ENCODE results near the gene EBF3. TPM values are rescaled to one million over a fixed set of nuclear protein-coding genes. Genes with fewer than 3 reads are reported as not detected.

The EBF3 gene
- total and polyA plus RNA-seq, 2 experiments from 2014 or later: 0.22 to 0.77 TPM

DNA sequence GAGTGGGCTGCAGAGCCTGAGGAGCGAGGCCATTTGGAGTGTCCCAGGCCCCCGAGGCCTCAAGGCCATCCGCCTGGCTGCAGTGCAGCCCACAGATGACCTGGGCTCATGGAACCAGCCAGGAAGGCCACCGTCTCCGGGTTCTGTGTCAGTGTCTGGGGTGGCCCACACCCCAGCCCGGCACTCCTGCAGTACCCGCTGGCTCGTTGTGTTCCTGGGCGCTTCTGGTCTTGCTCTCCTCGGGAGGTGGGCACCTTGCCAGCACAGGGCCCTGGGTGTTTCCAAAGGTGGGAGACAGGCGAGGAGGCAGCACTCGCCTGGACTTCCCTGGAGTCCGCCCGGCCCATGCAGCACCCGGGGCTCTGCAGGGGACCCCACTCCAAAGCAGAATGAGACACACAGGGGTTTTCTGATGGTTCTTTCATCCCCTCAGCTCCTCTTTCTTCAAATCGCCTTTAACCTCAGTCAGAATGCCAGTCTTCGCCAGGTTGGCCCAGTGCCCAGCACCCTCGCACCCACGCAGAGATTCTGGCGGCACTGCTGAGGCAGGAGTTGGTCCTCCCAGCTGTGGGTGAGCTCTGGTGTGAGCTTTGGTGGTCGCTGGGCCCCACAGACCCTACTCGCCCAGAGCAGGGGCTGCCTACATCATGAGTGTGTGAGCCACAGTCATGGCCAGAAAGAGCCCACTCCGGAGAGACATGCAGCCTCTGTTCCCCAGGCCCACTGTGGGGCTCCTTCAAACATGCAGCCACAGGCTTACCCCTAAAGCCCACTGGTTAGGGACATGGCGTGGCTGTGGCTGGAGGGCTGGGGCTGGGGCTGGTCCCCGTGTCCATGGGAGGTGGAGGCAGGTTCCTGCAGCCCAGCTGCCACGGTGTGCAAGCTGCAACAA, 155.7 kb downstream of the EBF3 start:
- Histone ChIP-seq H3K4me3 (no peak overlapping the region), H3K9me3 (ENCODE audit: low read depth) (peaks cover 9% of the 10 kb centered on the region), H3K27ac (no peak overlapping the region), H2AFZ (no peak overlapping the region), H3K27me3 (no peaks in the 10 kb centered on the region), H3K9me2 (replicated peaks; ENCODE audit: insufficient read depth) (no peaks in the 10 kb centered on the region), H3K79me2 (no peaks in the 10 kb centered on the region), H3K36me3 (replicated peaks; ENCODE audit: insufficient read depth, low read depth) (no peaks in the 10 kb centered on the region), H3K4me2 (no peak overlapping the region), H4K20me1 (ENCODE audit: insufficient read depth, poor library complexity, severe bottlenecking) (no peaks in the 10 kb centered on the region), H3K4me1 (ENCODE audit: insufficient read depth) (no peaks in the 10 kb centered on the region)
- no peak for TF ChIP-seq EZH2 (IDR thresholded peaks at IDR 0.05; ENCODE audit: borderline replicate concordance)
- TF ChIP-seq EZH2phosphoT487 (IDR thresholded peaks at IDR 0.05; ENCODE audit: low read depth, severe bottlenecking, unreplicated experiment): no peak
- TF ChIP-seq, protein P1, sequence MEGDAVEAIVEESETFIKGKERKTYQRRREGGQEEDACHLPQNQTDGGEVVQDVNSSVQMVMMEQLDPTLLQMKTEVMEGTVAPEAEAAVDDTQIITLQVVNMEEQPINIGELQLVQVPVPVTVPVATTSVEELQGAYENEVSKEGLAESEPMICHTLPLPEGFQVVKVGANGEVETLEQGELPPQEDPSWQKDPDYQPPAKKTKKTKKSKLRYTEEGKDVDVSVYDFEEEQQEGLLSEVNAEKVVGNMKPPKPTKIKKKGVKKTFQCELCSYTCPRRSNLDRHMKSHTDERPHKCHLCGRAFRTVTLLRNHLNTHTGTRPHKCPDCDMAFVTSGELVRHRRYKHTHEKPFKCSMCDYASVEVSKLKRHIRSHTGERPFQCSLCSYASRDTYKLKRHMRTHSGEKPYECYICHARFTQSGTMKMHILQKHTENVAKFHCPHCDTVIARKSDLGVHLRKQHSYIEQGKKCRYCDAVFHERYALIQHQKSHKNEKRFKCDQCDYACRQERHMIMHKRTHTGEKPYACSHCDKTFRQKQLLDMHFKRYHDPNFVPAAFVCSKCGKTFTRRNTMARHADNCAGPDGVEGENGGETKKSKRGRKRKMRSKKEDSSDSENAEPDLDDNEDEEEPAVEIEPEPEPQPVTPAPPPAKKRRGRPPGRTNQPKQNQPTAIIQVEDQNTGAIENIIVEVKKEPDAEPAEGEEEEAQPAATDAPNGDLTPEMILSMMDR (IDR thresholded peaks at IDR 0.05; ENCODE audit: poor library complexity): no peak
- WGBS (ENCODE audit: low lambda C conversion rate, missing lambda C conversion rate): 95% methylated on average over 26 of the region's 26 CpGs
- no peak for DNase-seq (ENCODE audit: low spot score)

- WGBS (ENCODE audit: low lambda C conversion rate, missing lambda C conversion rate): 92% methylated on average over 7 of the region's 7 CpGs
- no peak overlapping the region for H3K4me3 ChIP-seq
Observed at GRCh38 chr10:129807211-129807610, 156.9 kb downstream of the EBF3 start.

DNA sequence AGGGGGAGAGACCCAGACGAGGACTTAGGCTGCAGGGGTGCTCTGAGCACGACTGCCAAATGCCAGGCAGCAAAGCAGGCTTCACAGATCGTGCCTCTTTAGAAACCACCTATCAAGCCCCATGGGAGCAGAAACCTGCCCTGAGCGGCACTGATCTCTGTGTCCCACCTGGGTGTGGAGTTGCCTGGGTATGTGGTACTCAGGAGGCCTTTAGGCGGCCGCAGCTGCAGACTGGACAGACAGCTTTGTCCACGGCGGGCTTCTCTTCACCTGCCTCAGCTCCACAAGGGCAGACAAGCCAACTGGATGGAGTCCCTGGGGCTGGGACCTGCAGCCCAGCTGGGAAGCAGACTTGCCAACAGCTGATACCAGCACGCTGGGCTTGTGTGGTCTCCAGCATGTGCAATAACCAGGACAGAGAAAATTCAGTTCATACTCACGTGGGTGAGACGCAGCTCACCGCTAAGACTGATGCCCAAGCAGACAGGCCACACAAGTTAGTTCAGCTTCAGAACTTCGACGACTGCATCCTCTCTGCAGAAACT, 163.2 kb downstream of the EBF3 start:
- DNase-seq (ENCODE audit: low spot score): no peak
- H3K27ac ChIP-seq: no peak overlapping the region
- TF ChIP-seq EZH2phosphoT487 (IDR thresholded peaks at IDR 0.05; ENCODE audit: low read depth, severe bottlenecking, unreplicated experiment): no peak
- TF ChIP-seq, protein P1 (IDR thresholded peaks at IDR 0.05; ENCODE audit: poor library complexity): no peak
- no peak for TF ChIP-seq EZH2 (IDR thresholded peaks at IDR 0.05; ENCODE audit: borderline replicate concordance)
- H3K9me2 ChIP-seq (replicated peaks; ENCODE audit: insufficient read depth): no peaks in the 10 kb centered on the region
- no peak overlapping the region for H3K4me2 ChIP-seq
- whole genome bisulfite sequencing (ENCODE audit: low lambda C conversion rate, missing lambda C conversion rate): 88% methylated on average over 14 of the region's 14 CpGs
- H3K9me3 ChIP-seq (ENCODE audit: low read depth): peaks cover 9% of the 10 kb centered on the region
- H3K36me3 ChIP-seq (replicated peaks; ENCODE audit: insufficient read depth, low read depth): no peaks in the 10 kb centered on the region
- no peak overlapping the region for H3K4me3 ChIP-seq
- H2AFZ ChIP-seq: no peak overlapping the region
- no peaks in the 10 kb centered on the region for H3K79me2 ChIP-seq
- no peaks in the 10 kb centered on the region for H3K4me1 ChIP-seq (ENCODE audit: insufficient read depth)
- no peaks in the 10 kb centered on the region for H4K20me1 ChIP-seq (ENCODE audit: insufficient read depth, poor library complexity, severe bottlenecking)
- H3K27me3 ChIP-seq: no peaks in the 10 kb centered on the region

More at GRCh38 chr10:129807211-129807610, 156.9 kb downstream of the EBF3 start:
- no peak for DNase-seq (ENCODE audit: low spot score)
- Histone ChIP-seq H4K20me1 (ENCODE audit: insufficient read depth, poor library complexity, severe bottlenecking) (no peaks in the 10 kb centered on the region), H3K27ac (no peak overlapping the region), H2AFZ (no peak overlapping the region), H3K4me2 (no peak overlapping the region), H3K79me2 (no peaks in the 10 kb centered on the region), H3K36me3 (replicated peaks; ENCODE audit: insufficient read depth, low read depth) (no peaks in the 10 kb centered on the region), H3K9me3 (ENCODE audit: low read depth) (peaks cover 9% of the 10 kb centered on the region), H3K27me3 (no peaks in the 10 kb centered on the region), H3K9me2 (replicated peaks; ENCODE audit: insufficient read depth) (no peaks in the 10 kb centered on the region), H3K4me1 (ENCODE audit: insufficient read depth) (no peaks in the 10 kb centered on the region)
- TF ChIP-seq EZH2phosphoT487 (IDR thresholded peaks at IDR 0.05; ENCODE audit: low read depth, severe bottlenecking, unreplicated experiment): no peak
- no peak for TF ChIP-seq EZH2 (IDR thresholded peaks at IDR 0.05; ENCODE audit: borderline replicate concordance)
- TF ChIP-seq, protein P1 (IDR thresholded peaks at IDR 0.05; ENCODE audit: poor library complexity): no peak
